HG03139 (cell line): ENCODE measurements around the gene USP33.
"Not testable (repeated sequence)": the region's sequence is repeated elsewhere in the genome, so short reads cannot be mapped to it uniquely, and the experiment has no call there.

ENCODE experiments used
- ATAC-seq: cut with Tn5 transposase; IDR thresholded peaks from one replicate; pipeline ENCODE4 v1.9.1; 2021; ENCODE audit not compliant: unreplicated experiment

The USP33 gene

DNA sequence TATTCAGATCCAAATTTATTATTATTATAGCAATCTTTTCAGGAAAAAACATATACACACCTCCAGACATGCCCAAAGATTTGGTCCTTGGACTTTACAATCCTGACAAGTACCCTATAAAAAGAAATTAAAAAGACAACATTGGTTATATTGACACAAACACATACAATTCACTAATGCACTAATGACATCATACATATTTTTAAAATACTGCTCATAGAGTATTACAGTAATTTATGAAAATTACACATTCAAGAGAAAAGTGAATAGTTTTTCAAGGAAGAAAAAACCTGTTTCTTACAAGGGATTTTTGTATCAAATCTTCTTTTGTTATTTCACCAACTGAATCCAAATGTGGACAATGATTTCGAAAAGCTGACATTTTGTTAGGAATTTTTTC lies 18.3 kb downstream of the USP33 start:
- no peak for ATAC-seq

DNA sequence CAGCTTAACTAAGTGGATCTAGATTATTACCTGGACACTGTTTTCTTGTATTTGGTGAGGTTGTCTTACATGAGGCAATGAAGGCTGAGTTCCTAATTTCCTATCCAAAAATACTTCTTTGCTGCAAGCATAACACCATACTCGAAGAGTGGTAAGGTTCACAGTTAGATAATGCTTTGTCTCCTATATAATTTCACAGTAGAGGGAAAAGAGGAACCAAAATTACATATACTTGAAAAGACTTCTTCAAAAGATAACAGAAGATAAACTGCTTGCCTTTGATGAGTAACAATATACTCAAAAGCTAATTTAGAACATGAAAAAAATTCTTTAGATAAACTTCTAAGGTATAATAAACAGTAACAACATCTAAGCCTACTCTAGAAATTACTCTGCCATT lies 20.4 kb downstream of the USP33 start:
- ATAC-seq = no peak

DNA sequence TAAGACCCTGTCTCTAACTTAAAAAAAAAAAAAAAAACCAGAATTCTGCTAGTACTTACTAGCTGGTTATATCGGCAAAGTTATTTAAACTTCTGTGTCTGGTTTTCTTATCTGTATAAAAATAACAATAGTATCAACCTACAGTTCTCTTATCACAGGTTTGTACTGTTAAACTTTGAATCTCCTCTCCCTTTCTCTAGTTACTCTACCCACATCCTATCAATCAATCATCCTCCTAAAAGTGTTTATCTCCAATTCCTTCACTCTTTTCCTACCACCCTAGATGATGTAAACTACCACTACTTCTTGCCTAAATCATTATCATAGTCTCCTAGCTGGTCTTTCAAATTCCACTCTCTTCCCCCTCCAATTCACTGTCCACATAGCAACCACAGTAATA lies 27.6 kb downstream of the USP33 start:
- ATAC-seq = no peak

DNA sequence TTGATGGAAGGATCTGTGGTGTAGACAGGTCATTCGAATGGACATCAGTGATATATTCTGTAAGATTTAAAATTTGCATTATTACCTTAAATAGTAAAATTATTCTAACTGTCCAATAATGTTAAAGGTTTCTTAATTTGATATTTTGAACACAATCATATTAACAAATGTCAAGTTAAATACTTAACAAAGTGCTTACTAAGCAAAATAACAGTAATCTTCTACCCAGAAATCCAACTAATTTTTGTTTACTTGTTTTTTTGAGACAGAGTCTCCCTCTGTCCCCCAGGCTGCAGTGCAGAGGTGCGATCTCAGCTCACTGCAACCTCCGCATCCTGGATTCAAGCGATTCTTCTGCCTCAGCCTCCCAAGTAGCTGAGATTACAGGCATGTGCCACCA lies 33.9 kb downstream of the USP33 start:
- ATAC-seq = no peak

- no peak for ATAC-seq
These were observed 41.5 kb downstream of the USP33 start for GRCh38 chr1:77718181-77718580.

- ATAC-seq = no peak
These were observed 43.6 kb downstream of the USP33 start for GRCh38 chr1:77716065-77716464.

DNA sequence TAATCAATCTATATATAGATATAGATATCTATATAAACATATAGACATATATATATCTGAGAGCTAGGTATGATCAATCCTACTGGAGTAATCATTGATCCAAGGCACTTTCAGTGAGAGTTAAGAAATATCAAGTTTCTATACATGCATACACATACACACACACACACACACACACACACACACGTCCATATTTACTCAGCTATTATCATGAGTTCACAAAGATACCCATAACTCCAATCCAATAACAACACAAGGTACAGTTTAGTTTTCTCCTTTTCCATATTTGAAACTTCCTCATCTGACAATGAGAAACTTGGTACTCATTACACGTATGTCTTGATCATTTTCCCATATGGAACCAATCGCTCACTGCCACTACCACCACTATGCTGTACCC lies 49.9 kb downstream of the USP33 start:
- ATAC-seq = no peak

GRCh38 chr1:77706321-77706720 lies 53.3 kb downstream of the USP33 start:
- no peak for ATAC-seq

DNA sequence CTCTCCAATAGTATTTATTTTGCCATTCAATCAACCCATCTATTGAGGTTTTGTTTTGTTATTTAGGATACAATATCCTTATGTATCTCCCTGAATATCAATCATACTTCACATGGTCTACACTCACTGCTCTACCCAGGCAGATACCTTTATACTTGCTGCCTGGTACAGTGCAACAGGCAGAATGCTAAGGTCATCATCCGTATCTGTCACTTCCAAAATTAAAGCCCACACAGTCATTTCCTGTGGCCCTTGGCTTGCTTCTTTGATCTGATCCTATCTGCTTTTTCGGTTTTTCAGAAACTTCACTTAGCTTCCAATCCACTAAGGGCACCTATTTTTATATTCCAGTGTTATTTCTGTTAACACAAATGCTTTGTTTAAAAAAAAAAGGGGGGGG lies 54.9 kb downstream of the USP33 start:
- ATAC-seq = no peak

GRCh38 chr1:77699673-77700072 lies 60.0 kb downstream of the USP33 start:
- ATAC-seq = not testable (repeated sequence)

DNA sequence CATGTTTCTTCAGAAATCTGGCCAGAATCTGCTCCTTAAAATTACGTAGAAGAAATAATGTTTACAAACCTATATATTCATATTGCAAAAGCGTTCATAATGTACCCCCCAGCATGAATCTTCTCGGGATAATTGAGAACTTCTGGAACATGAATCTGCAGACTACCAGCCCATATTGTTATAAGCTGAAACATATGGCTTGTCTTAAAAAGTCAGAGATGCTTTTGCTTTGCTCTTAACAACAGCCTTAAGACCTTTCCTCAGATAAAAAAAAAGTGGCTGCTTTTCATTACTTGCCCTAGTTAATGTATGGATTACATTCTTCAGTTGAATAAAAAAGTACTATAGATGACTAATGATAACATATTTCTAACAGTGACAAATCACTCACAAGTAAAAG lies 62.2 kb downstream of the USP33 start:
- ATAC-seq = no peak

- ATAC-seq = no peak
These were observed 70.7 kb downstream of the USP33 start for GRCh38 chr1:77688939-77689338.

DNA sequence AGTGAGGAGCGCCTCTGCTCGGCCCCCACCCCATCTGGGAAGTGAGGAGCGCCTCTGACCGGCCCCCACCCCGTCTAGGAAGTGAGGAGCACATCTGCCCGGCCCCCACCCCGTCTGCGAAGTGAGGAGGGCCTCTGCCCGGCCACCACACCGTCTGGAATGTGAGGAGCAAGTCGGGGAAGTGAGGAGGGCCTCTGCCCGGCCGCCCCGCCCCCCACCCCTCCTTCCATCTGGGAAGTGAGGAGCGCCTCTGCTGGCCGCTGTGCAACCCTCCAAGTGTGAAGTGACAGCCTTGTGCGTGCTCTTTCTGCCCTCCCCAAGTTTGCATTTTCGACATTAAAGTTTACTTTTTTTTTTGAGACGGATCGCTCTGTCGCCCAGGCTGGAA lies 72.1 kb downstream of the USP33 start:
- ATAC-seq = no peak

GRCh38 chr1:77686796-77687518 lies 72.7 kb downstream of the USP33 start:
- no peak for ATAC-seq

GRCh38 chr1:77683160-77684148 lies 76.2 kb downstream of the USP33 start:
- peak; percentile 75 for ATAC-seq

DNA sequence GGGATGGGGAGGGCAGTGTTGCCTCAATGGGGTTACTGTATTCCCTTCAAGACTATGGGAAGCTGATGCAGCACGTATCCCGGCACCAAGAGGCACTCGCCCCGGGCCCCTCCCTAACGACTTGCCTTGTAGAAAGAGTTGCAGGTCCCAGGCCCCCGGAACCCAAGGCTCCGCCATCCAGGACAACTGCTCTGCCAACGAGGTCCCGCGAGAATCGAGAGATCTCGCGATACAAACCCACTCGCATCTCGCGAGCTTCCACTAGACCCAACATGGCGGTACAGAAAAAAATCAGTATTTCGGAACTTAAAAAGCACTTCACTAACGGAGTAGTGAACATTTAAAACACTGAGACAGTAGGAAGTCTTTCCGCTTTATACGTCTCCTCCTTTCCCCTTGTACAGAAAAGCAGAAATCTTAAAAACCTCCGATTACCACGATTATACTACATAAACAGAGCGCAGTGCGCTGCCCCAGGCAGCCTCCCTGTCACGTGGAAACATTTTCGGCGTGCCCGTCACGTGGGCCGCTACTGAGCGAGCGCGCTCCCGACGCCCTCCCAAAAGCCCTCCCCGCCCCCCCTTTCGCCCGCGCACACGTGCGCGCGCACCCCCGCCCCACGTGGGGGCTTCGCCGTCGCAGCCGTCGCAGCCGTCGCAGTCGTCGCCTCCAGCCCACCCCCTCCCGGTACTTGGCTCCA lies 77.0 kb downstream of the USP33 start, which contains the start of gene ZZZ3:
Gene ZZZ3, minus strand, starts transcription at position 199 of the 700 bp plus-strand sequence. CDS start 49,304 bp downstream, outside the sequence.
- peak; percentile 72 for ATAC-seq

DNA sequence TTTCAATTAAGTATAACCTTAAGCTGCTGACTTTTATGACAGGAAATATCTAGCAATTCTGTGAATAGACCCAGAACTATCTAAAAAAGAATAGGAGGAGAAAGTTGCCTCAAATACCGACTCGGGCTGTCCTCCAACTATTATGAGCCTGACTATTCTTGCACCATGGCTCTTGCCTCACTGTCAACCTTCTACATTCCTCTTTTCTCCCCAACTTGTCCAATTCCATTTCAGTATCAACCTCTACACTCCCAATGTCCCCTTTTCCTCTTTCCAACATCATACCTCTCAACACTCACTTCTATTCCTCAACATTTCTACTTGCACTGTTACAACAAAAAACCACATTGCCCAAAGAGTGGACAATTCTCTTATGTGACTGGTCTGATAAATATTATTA lies 79.5 kb downstream of the USP33 start:
- ATAC-seq = no peak

- no peak for ATAC-seq
These were observed 80.7 kb downstream of the USP33 start for GRCh38 chr1:77678660-77679610.

DNA sequence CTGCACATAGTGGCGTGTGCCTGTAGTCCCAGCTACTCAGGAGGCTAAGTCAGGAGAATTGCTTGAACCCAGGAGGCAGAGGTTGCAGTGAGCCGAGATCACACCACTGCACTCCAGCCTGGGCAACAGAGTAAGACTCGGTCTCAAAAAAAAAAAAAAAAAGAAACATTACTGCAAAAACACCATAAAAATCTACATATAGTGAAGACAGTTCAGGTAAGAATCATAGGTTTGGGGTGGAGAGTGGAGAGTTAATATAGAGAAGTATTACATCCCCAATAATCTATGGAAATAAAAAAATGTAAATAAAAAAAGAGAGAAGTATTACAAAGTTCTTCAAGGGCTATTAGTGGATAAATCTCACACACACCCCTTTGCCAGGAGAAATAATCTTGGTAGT lies 84.8 kb downstream of the USP33 start:
- ATAC-seq = not testable (repeated sequence)

GRCh38 chr1:77673716-77674355 lies 85.8 kb downstream of the USP33 start:
- no peak for ATAC-seq
